ENCODE results near the gene ZC3H4. TPM values are rescaled to one million over a fixed set of nuclear protein-coding genes. Genes with fewer than 3 reads are reported as not detected.

Gene ZC3H4
- total and polyA plus RNA-seq, 2 of the 8 experiments (the other 6 are each of a cell fraction or from before 2014, with no cell fraction given) = 6.6 to 92.0 TPM

GRCh38 chr19:47109177-47109540 is 4.4 kb downstream of the ZC3H4 start:
- Histone ChIP-seq H3K23ac (ENCODE audit: insufficient read length) (no peak overlapping the region), H2BK15ac (ENCODE audit: low read length) (no peak overlapping the region), H4K5ac (ENCODE audit: insufficient read length, low read depth, low read length) (peak overlapping the region; percentile 50), H3K79me2 (ENCODE audit: control insufficient read depth in 1 of 2, insufficient read depth in 2 of 2, low read length in 2 of 2) (peaks cover 10 to 76% of the 10 kb centered on the region in 2 experiments), H2BK12ac (ENCODE audit: low read depth, low read length) (no peak overlapping the region; the same call in 1 of the 2 replicates), H2BK120ac (replicated peaks; ENCODE audit: low read depth, low read length) (no peak overlapping the region), H3K27me3 (replicated peaks in 1 of 4; ENCODE audit: control insufficient read depth in 3 of 4, extremely low read depth in 1 of 4, insufficient read depth in 3 of 4, low read length in 3 of 4) (no peaks in the 10 kb centered on the region), H4K20me1 (replicated peaks in 1 of 2; ENCODE audit: control insufficient read depth in 1 of 2, insufficient read depth in 2 of 2, low read length in 2 of 2) (peaks cover 0 to 2% of the 10 kb centered on the region in 2 experiments), H3K9me3 (ENCODE audit: insufficient read depth in 2 of 2, low read depth in 1 of 2, low read length in 1 of 2) (no peaks in the 10 kb centered on the region), H2BK20ac (ENCODE audit: low read length) (no peak overlapping the region), H2AK5ac (ENCODE audit: low read depth, low read length) (no peak overlapping the region), H3K56ac (replicated peaks; ENCODE audit: insufficient read length, low read depth, low read length) (no peak overlapping the region), H3K23me2 (ENCODE audit: low read depth, low read length) (peaks cover 12% of the 10 kb centered on the region), H3K79me1 (ENCODE audit: low read depth, low read length) (peaks cover 18% of the 10 kb centered on the region), H3K36me3 (ENCODE audit: control insufficient read depth in 2 of 4, insufficient read depth in 4 of 4, low read length in 3 of 4) (peaks cover 0 to 36% (median 2%) of the 10 kb centered on the region in 4 experiments; a peak in 4 of 8 replicates), H3K4me1 (replicated peaks in 1 of 4; ENCODE audit: control insufficient read depth in 3 of 4, insufficient read depth in 4 of 4, low read length in 3 of 4) (peaks cover 4 to 23% (median 15%) of the 10 kb centered on the region in 4 experiments; a peak in 6 of 7 replicates), H3K18ac (ENCODE audit: extremely low read depth, low read length) (no peak overlapping the region), H3K4ac (replicated peaks; ENCODE audit: insufficient read length, low read depth, low read length) (no peak overlapping the region), H2AFZ (ENCODE audit: low read length) (no peak overlapping the region), H3K14ac (ENCODE audit: insufficient read length) (no peak overlapping the region), H4K8ac (ENCODE audit: extremely low read depth, insufficient read depth, low read length) (no peak overlapping the region), H3K4me2 (ENCODE audit: insufficient read depth in 1 of 2, low read depth in 2 of 2, low read length in 2 of 2) (peak overlapping the region; percentile 73 to 88), H3K27ac (ENCODE audit: low read depth, low read length) (peak overlapping the region; percentile 99), H3K4me3 (ENCODE audit: extremely low read depth in 1 of 4, insufficient read depth in 2 of 4, low read depth in 3 of 4, low read length in 4 of 4) (peak overlapping the region; percentile 23 to 94 (median 88); a peak in 6 of 8 replicates), H3K9ac (replicated peaks in 1 of 4; ENCODE audit: extremely low read depth in 1 of 4, low read depth in 3 of 4, low read length in 3 of 4) (peak overlapping the region in 3 of 4 experiments; percentile 6 to 98 (median 94); a peak in 3 of 7 replicates), H2BK5ac (ENCODE audit: low read depth, low read length) (0 out of 2 replicates have a peak overlapping the region, but pooled peaks have one; percentile 48), H4K91ac (replicated peaks; ENCODE audit: insufficient read length, low read length) (no peak overlapping the region)
- ChIA-PET POLR2A (ENCODE audit: partially characterized antibody) (interaction anchor here (0.8 to 12.2 kb wide), 9 partner anchors 15 to 137 kb away, joined by 3 to 209 read pairs (median 4); partner anchors contain the start of gene SAE1), CTCF (ENCODE audit: partially characterized antibody) (interaction anchor here (1.3 kb wide), 1 partner anchor 13 kb away, joined by 5 read pairs; no protein-coding TSS in a partner anchor)
- no peak for DNase-seq (ENCODE audit: low read depth in 1 of 2, low spot score in 2 of 2)
- 10% methylated on average over 2 of the region's 2 CpGs; no CpG with 5 or more reads in 1 of the 2 experiments for WGBS, 2 experiments (ENCODE audit: extremely low coverage in 1 of 2, insufficient coverage in 1 of 2, insufficient read length in 1 of 2, insufficient replicate concordance in 2 of 2, low coverage in 1 of 2, low lambda C conversion rate in 2 of 2, missing lambda C conversion rate in 1 of 2)
- FAIRE-seq = no peak
- TF ChIP-seq ZNF274 (IDR thresholded peaks at IDR 0.05; ENCODE audit: borderline replicate concordance, extremely low read depth, low read length) = no peak
